Nucleus accumbens (tissue), 56 donors: ENCODE data around the gene SLC16A1.
A peak's percentile ranks its signal among the peaks of the same experiment; 100 is the strongest.
"Not testable (repeated sequence)": the region's sequence is repeated elsewhere in the genome, so short reads cannot be mapped to it uniquely, and the experiment has no call there.

Experiments used
- DNase-seq, 56 donors: peaks; one replicate each; lab custom pipeline; 2025; lab: John Stamatoyannopoulos, UW

Gene SLC16A1, protein sequence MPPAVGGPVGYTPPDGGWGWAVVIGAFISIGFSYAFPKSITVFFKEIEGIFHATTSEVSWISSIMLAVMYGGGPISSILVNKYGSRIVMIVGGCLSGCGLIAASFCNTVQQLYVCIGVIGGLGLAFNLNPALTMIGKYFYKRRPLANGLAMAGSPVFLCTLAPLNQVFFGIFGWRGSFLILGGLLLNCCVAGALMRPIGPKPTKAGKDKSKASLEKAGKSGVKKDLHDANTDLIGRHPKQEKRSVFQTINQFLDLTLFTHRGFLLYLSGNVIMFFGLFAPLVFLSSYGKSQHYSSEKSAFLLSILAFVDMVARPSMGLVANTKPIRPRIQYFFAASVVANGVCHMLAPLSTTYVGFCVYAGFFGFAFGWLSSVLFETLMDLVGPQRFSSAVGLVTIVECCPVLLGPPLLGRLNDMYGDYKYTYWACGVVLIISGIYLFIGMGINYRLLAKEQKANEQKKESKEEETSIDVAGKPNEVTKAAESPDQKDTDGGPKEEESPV

DNA sequence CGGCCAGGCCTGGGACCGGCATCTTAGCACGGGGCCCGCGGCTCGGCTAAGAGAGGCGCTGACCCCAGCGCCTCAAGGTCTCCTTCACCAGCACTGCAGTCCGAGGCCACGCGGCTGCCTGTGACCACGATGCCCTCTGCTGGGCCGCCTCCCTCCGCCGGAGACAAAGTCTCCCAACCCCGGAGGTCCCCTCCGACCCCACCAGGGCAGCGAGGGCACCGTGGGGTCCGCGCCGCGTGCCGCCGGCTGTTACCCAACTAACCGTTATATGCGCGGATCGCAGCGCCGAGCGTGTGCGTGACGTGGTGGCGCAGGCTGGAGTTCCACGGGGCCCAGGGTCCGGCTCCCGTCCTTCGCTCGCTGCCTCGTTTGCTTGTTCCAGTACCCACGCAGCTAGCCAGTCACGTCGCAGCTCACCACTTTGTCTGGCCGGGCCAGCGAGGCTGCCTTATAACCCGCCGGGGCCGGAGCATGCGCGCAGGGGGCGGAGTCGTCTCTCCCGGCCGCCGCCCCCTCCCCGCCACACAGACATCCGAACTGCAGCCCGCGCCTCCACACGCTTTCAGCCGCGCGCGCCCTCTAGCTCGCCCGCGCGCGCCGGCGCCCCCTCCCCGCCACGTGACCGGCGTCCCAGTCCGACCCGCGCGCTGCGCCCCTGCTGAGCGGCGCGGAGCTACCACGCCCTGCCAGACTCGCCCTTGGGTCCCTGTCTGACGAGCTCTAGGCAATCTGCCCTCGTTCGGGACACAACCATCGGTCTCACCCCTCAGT is at the start of gene SLC16A1:
SLC16A1 (minus strand) TSS at position 424 of the 771 bp plus-strand sequence. CDS start 26,888 bp downstream, outside the sequence.
- DNase-seq, result peak; percentile 49 to 96 (median 91)

DNA sequence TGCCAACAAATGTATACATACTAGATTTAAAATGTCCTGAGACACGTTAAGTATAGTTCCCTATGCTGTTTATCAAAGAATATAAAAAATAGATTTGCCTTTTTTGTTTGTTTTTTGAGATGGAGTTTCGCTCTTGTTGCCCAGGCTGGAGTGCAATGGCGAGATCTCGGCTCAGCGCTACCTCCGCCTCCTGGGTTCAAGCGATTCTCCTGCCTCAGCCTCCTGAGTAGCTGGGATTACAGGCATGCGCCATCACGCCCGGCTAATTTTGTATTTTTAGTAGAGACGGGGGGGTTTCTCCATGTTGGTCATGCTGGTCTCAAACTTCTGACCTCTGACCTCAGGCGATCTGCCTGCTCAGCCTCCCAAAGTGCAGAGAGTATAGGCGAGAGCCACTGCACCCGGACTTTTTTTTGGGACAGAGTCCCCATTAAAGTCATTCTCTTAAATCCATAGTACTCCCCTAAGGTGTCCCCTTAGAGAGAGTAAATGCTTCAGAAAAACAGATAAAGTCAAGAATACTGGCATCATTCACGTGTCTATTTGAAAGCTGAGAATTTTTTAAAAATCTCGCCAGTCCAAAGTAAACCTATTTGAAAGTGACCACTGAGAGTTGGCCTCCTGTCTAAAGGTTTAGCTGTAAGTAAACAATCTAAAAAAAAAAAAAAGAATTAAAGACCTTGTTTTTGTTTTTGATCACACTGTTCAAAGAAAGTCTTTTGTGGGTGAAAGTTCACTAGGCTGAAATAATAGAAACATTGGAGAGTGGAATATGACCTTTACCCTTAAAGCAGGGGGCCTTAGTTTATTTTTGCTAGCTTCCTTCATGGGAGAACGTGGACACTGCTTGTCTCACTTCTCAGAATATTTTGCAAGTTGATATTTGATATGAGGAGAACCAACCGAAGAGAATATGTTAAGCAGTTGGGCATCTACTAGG is 48.0 kb upstream of the SLC16A1 start:
- no peak for DNase-seq

DNA sequence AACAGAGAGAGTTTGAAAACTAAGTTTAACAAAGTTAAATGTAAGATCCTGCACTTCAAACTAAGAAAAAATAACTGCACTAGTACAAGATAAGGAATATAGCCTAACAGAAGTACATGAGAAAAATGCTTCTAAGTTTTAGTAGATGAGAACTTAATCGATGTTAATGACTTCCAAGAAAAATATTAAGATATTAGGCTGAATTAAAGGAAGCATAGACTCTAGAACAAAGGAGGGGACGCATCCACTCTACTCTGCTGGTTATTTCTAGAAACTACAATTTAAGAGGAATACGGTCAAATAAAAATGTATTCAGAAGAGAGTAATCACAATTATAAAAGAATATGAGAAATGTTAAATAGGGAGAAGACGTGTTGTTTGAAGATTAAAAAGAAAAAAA is 46.3 kb upstream of the SLC16A1 start:
- DNase-seq, result no peak

DNA sequence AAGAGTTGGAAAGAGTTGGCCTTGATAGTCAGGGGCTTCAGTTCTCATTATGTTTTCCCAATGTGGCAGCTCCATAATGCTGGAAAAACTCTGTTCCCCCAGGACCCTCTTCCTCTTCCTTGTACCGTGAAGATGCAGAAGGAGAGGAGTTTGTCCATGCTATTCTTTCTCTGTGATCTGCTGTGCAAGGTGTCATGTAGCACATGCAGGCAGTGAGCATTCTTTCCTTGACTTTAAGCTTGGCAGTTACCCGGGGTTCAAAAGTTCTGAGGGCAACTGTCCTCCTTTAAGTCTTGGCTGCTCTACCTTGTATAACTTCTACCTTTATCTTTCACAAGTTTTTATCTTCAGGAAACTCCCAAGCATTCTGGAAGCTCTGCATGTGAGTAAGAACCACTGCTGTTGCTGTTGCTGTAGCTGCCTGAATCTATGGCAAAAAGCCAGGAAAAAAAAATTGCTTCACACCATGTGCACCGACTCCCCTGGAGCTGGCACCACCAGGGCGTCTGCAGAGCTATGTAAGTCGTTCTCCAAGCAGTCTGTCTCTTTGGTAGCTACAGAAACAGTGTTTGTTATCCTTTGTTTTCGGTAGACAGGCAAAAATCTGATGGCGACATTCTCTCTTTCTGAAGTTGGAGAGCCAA is 42.7 kb upstream of the SLC16A1 start:
- DNase-seq, result peak in 21 of 56 donors; percentile 1 to 23 (median 6)

DNA sequence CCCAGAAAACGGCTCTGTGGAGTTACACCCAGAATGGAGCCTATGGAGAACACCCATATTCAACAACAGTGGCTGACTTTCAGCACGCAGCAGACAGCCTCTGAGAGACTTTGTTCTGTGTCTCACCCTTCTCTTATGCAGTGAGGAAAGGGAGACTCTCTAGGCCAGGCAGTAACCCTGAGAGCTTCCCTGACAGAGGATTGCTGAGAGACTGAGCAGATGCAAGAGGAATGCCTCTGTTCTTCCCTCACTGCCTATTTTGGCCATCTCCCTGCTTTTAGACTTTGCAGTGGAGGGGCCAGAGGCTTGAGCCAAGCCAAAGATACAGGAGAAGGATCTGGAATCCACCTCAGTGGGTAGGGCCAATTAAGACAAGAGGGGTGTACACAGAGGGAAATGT is 41.8 kb upstream of the SLC16A1 start:
- DNase-seq, result no peak

DNA sequence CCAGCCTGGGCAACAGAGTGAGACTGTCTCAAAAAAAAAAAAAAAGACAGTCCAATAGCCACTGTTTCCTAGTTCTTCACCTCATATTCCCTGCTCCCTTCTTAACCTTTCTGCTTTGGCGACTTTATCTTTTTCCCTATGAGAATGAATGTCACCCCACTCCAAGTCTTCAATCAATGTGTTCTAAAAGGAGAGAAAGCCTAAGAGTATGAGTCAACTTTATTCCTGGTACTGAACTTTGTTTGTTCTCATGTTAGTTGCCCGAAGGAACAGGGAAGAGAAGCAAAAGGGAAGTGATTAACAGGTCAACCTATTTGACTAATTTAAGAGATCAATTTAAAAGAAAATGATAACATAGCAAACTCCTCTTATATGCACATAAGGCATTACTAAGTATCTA is 39.9 kb upstream of the SLC16A1 start:
- DNase-seq, result no peak

DNA sequence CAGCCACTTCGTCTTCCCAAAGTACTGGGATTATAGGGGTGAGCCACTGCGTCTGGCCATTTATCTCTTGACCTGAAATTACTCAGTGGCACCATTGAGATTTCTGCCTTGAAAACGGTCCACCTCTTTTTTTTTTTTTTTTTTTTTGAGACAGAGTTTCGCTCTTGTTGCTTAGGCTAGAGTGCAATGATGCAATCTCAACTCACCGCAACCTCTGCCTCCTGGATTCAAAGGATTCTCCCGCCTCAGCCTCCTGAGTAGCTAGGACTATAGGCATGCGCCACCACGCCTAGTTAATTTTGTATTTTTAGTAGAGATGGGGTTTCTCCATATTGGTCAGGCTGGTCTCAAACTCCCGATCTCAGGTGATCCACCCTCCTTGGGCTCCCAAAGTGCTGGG is 39.0 kb upstream of the SLC16A1 start:
- DNase-seq, result not testable (repeated sequence)

DNA sequence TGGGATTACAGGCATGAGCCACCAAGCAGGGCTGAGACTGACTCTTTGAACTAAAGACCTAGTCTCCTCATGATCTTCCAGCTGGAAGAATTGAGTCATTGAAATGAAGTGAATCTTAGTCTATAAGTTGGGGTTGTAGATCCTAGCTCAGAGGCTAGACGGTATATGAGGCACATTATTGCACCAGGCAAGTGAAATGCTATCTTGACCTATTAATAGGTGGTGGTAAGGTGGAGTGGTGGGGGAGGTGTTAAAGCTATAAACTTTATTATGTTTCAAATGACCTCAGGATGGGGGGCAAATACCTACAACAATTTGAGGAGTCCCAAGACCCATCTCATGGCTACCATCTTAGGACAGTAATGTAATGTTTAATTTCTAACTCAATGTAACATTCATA is 36.8 kb upstream of the SLC16A1 start:
- no peak for DNase-seq

DNA sequence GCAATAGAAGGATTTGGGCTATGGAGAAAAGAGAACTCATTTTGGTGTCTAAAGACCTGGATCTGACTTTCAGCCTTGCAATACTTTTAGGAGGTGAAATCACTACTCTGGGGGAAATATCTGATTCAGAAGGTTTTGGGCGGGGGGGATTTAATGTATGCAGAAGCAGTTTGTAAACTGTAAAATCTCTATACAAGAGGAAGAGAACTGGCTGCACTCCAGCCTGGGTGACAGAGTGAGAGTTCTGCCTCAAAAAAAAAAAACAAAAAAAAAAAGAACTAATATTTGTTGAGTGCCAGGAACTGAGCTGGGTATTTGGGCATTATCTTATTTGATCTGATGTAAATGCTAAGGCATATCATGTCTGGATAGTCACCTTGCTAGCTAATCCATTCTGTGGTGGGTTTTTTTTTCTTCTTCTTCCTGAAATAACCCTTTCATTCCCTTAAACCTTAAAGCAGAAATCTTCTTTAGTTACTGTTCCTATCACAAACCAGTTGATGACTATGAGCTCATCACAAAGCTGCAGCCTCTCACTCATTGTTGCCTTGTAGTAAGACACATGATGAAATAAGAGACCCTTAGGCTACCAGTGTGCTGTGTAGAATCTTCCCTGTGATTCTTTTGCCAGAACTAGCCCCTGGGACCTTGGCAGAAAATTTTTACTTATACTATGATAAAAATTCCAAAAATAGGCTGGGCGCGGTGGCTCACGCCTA is 35.6 kb upstream of the SLC16A1 start:
- no peak for DNase-seq

DNA sequence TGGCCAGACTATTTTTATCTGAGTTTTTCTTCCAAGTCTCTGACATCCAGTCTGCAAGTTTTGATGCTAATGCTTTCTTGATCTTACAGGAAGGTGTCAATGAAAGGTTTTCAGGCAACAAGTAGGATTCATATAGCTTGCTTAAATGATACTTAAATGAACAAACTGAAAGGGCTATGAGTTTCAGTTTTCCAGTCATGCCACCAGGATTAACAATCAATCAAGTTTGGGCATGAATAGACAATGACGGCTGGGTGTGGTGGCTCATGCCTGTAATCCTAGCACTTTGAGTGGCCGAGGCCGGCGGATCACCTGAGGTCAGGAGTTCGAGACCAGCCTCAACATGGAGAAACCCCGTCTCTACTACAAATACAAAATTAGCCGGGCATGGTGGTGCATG is 34.3 kb upstream of the SLC16A1 start:
- DNase-seq, result no peak

DNA sequence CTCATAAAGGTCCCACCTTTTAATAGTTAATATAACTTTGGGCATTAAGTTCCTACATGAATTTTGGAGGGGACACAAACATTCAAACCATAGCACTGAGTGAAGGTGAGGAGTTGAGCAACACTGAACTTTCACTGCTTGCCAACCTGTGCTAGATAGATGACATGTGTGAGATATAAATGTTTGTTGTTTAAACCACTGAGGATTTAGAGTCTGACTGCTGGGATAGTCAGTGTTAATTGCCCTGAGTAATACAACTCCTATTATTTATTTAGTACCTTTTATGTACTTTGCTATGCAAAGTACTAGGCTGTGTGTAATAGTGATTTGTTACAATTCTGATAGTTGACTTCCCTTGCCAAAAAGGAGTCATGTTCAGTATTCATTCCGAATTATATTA is 32.4 kb upstream of the SLC16A1 start:
- DNase-seq, result no peak

DNA sequence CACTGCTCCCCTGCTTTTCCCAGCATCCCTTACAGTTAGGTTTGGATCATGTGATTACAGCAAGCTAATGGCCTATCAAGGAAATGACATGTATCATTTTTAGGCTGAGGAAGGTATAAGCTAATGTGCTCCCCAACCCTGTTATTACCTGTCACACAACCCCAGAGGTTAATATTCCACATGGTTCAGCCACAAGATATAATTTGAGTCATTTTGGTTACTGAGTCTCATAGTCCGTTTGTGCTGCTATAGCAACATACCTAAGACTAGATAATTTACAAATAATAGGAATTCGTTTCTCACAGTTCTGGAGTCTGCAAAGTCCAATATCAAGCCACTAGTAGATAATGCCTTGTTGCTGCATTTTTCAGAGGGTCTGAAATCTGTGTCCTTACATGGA is 29.1 kb upstream of the SLC16A1 start:
- no peak for DNase-seq

DNA sequence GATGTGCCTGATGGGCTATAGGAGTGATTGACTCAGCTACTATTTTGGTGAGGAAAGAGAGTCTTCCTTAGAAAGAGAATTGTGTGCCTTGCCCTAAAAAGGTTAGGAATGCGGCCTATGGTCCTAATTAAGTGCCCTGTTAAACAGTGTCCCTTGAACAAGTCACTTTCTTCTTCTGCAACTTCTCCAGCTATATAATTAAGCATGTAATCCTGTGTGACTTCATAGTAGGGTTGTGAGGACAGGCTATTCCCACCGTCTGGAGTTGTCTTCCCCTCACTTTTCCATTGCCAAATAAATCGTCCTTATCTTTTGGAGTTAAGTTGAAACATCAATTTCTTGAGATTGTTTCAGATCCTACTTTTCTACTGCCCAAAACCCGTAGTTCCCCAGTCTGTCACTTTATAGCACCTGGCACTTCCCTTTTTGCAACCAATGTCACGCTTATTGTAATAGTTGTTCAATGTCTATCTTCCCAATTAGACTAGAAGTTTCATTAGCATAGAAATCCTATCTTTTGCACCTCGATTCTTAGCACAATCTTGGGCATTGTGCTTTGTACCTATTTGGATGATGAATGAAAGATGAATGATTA is 27.6 kb upstream of the SLC16A1 start:
- no peak for DNase-seq

DNA sequence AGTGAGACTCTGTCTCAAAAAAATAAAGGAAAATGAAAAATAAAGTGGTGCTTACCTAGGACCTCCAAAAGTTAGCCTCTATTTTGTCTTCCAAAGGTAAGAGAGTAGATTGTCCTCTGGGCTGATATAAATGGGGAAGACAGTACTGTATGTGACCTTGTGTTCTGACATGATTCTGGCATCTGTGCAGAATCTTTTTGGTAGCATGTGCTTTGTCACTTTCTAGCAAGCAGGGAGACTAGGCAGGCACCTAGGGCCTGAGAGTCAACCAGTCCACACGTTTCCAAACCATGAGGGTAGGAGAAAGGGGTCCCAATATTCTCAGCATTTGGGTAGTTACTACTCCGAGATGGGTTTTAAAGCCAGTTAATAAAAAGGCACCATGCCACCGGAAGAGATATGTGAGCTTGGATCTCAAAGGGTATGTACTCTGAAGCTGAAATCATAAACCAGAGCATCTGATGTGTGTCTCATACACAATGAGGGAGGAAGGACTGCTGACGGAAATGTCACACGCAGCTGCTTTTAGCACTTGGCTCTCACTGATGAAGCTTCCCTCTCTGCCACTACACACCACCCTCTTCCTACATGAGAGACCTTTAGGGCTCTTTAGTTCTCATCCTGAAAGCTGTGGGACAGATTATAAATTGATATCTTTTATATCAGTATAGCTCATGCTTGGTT is 27.0 kb upstream of the SLC16A1 start:
- peak in 2 of 56 donors; percentile 0 to 5 for DNase-seq

DNA sequence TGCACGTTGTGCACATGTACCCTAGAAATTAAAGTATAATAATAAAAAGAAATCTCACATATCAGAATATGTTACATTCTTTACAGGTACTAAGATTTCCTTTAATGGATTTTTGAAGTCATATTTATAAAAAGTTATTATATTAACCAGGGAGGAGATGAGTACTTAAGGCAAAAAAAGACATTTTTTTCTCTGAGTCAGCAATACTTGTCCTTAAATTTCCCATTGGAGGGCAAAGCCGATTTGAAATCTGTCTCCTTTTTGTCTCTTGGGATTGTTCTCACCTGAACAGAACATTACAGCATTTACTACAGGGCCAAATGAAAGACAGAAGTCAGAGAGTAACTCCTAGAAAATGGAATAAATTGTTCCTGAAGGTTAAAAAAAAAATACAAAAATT is 26.3 kb upstream of the SLC16A1 start:
- DNase-seq, result no peak

DNA sequence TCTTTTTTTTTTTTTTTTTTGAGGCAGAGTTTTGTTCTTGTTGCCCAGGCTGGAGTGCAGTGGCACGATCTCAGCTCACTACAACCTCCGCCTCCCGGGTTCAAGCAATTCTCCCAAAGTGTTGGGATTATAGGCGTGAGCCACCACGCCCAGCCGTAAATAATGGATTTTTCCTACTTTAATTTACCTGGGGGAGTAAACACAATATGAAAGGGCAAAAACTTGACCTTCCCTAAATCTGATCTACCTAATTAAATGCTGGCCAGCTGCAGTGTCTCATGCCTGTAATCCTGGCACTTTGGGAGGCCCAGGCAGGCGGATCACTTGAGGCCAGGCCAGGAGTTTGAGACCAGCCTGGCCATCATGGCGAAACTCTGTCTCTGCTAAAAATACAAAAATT is 25.8 kb upstream of the SLC16A1 start:
- not testable (repeated sequence) for DNase-seq

DNA sequence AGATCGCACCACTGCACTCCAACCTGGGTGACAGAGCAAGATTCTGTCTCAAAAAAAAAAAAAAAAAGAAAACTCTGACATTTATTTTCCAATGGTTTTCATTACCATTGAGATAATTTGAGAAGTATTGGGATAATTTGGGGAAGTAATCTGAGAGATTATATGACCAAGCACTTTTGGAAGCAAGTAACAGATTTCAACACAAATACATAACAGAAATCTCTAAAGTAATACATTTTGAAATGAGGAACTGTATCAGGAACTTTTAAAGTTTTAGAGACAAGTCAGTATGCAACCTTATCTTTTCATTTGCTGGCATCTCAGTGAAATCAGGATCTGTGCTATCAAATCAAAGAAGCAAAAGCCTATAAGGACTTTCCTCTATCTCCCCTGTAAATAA is 25.4 kb upstream of the SLC16A1 start:
- DNase-seq, result no peak

DNA sequence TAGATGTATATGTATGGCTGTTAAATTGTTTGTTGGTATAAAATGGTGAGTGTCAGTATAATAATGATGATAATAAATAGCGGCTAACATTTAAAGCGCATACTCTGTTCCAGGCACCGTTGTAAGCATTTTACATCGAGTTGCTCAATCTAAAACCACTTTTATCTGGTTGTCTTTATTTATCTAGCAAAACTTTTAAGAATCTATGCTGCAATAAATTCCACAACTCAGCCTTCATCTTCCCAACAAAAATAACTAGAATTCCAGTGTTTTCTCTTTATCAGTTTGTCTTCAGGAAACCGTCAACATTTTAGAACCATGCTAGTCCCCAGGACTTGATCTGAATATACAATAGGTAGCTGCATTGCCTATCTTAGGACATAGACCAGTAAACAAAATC is 19.3 kb upstream of the SLC16A1 start:
- DNase-seq, result no peak
